Lung (tissue), 12 donors: ENCODE measurements around the gene JPH3. TPM values are rescaled to one million over a fixed set of nuclear protein-coding genes. Genes with fewer than 3 reads are reported as not detected.
"Not testable (repeated sequence)": the region's sequence is repeated elsewhere in the genome, so short reads cannot be mapped to it uniquely, and the experiment has no call there.

ENCODE experiments used
- ATAC-seq: fragments of 200-7000 bp; cut with Tn5 transposase; one replicate; pipeline ENCODE4 v1.9.1; 2020; ENCODE audit warnings: moderate number of reproducible peaks; ENCODE audit not compliant: insufficient read depth, low FRiP score
- DNase-seq, 3 donors: peaks; one replicate each; pipeline ENCODE4 v3.0.0-alpha.2; 2013 to 2017
- H3K27ac ChIP-seq, 2 donors: one replicate each; pipeline ENCODE4 v1.5.1; 2013; ENCODE audit warnings: mild to moderate bottlenecking in 2 of 2, moderate library complexity in 2 of 2, control low read depth in 1 of 2, inconsistent platforms in 1 of 2, low read depth in 1 of 2, low read length in 1 of 2
- H3K27me3 ChIP-seq, 3 donors: one replicate each; pipeline ENCODE4 v1.5.1; 2013; ENCODE audit warnings: low read length in 2 of 3; ENCODE audit not compliant: control insufficient read depth in 3 of 3, insufficient read depth in 3 of 3
- H3K36me3 ChIP-seq, 4 donors: one replicate each; pipeline ENCODE4 v1.5.1; 2013; ENCODE audit warnings: low read length in 4 of 4, mild to moderate bottlenecking in 1 of 4, moderate library complexity in 1 of 4; ENCODE audit not compliant: control insufficient read depth in 4 of 4, insufficient read depth in 4 of 4
- H3K4me1 ChIP-seq, 5 donors: one replicate each; pipeline ENCODE4 v1.5.1; 2013; ENCODE audit warnings: low read length in 5 of 5, mild to moderate bottlenecking in 2 of 5, moderate library complexity in 1 of 5; ENCODE audit not compliant: control insufficient read depth in 5 of 5, insufficient read depth in 5 of 5
- H3K4me3 ChIP-seq: one replicate; pipeline ENCODE4 v1.5.1; 2013; ENCODE audit warnings: mild to moderate bottlenecking, control low read depth, moderate library complexity
- H3K9ac ChIP-seq, 2 donors: one replicate each; pipeline ENCODE4 v1.5.1; 2013; ENCODE audit warnings: low read length in 2 of 2, control low read depth in 1 of 2; ENCODE audit not compliant: insufficient read depth in 1 of 2
- H3K9me3 ChIP-seq, 4 donors: one replicate each; pipeline ENCODE4 v1.5.1; 2013; ENCODE audit warnings: low read length in 3 of 4, mild to moderate bottlenecking in 1 of 4, moderate library complexity in 1 of 4; ENCODE audit not compliant: control insufficient read depth in 4 of 4, insufficient read depth in 3 of 4
- WGBS, 2 donors: extraction: QIAGEN DNeasy Blood & Tissue Kit; methylation state at CpG; one replicate each; pipeline ENCODE4 v1.1.7; 2013; 5-methylcytosine and 5-hydroxymethylcytosine counted together
- polyA plus RNA-seq, 2 donors: library from polyadenylated mRNA; stranded (reverse); fragments of 200-250 nt; gene quantifications; one replicate each; pipeline ENCODE4 v1.2.1, GENCODE V29; 2013
- total RNA-seq, 2 donors: library from RNA; depleted of rRNA in 1 of 2; stranded (reverse); fragments of >200 nt in 1 of 2; gene quantifications; one replicate each; pipeline ENCODE4 v1.2.1, GENCODE V29; 2014 to 2021
- TF ChIP-seq, protein P1 (sequence below): IDR thresholded peaks from 2 replicates; pipeline ENCODE4 v1.5.1; 2012; ENCODE audit warnings: mild to moderate bottlenecking; ENCODE audit errors: control extremely low read depth, extremely low read depth
- donor health status: control.
- donor health status: control.
- donor health status: Bipolar disorder and iron deficiency.
- donor health status: healthy.
- donor health status: DM: yes; HTN: yes; CAD: no.

The JPH3 gene
- total and polyA plus RNA-seq, 4 donors, result 0.04 to 0.68 (median 0.13) TPM

DNA sequence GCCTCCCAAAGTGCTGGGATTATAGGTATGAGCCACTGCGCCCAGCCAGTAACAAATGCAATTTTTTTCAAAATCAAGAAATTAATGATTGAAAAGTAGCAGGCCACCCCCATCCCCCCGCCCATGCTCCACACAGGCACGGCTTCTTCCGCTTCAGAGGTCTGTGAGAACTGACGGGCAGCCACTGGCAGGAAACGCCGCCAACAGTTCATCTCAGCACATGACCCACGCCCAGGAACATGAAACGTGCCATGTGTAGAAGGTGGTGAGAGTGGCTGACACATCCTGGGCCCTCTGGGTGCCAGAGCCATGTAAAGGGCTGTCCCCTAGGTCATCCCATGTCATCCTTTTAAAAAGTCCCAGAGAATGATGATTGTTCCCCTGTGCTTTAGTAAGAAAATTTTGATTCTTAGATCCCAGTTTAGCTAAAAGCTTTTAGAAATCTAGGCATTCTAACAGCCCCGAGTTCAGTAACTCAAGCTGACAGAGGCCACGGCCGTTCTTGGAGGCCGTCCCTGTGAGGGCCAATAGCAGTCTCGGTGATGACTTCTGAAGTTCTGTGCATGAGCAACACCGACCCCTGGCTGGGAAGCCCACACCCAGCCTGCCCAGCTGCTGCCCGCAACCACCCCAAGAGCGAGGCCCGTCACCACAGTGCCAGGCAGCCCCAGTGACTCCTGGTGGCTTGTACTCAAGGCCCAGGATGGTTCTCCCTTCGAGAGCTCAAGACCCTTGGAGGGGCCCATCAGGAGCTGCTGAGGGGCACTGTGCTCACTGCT, 111.3 kb downstream of the JPH3 start:
- Histone ChIP-seq H3K4me1 (no peaks in the 10 kb centered on the region), H3K27ac (no peak overlapping the region), H3K9ac (no peak overlapping the region), H3K4me3 (no peak overlapping the region), H3K9me3 (peaks cover 0 to 3% (median 0%) of the 10 kb centered on the region in 4 donors), H3K36me3 (peaks cover 4 to 50% (median 7%) of the 10 kb centered on the region in 4 donors), H3K27me3 (no peaks in the 10 kb centered on the region)
- DNase-seq, result no peak
- ATAC-seq, result no peak
- WGBS, 2 donors, result 71 to 86% methylated on average over 19 of the region's 19 CpGs
- TF ChIP-seq, protein P1, sequence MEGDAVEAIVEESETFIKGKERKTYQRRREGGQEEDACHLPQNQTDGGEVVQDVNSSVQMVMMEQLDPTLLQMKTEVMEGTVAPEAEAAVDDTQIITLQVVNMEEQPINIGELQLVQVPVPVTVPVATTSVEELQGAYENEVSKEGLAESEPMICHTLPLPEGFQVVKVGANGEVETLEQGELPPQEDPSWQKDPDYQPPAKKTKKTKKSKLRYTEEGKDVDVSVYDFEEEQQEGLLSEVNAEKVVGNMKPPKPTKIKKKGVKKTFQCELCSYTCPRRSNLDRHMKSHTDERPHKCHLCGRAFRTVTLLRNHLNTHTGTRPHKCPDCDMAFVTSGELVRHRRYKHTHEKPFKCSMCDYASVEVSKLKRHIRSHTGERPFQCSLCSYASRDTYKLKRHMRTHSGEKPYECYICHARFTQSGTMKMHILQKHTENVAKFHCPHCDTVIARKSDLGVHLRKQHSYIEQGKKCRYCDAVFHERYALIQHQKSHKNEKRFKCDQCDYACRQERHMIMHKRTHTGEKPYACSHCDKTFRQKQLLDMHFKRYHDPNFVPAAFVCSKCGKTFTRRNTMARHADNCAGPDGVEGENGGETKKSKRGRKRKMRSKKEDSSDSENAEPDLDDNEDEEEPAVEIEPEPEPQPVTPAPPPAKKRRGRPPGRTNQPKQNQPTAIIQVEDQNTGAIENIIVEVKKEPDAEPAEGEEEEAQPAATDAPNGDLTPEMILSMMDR, result no peak

DNA sequence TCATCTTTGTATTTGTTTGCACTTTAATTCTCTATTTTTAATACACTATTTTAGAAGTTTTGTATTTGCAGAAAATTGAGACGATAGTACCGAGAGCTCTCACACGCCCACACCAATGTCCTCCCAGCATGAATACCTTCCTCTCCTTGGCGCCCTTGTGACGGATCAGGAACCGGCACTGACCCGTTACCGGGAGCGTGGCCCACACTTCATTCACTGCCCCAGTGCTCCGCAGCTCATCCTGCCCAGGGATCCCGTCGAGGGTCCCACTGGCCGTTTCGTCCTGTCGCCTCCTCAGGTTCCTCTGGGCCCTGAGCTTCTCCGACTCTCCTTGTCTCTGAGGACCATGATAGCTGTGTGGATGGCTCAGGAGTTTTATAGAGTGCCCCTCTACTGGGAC, 112.9 kb downstream of the JPH3 start:
- Histone ChIP-seq H3K9ac (no peak overlapping the region), H3K4me3 (no peak overlapping the region), H3K27me3 (no peaks in the 10 kb centered on the region), H3K9me3 (no peaks in the 10 kb centered on the region), H3K4me1 (no peaks in the 10 kb centered on the region), H3K27ac (no peak overlapping the region), H3K36me3 (peaks cover 0 to 43% (median 6%) of the 10 kb centered on the region in 4 donors)
- 97% methylated on average over 16 of the region's 16 CpGs for WGBS, 2 donors
- TF ChIP-seq, protein P1, result no peak
- ATAC-seq (no peak), DNase-seq (no peak)

DNA sequence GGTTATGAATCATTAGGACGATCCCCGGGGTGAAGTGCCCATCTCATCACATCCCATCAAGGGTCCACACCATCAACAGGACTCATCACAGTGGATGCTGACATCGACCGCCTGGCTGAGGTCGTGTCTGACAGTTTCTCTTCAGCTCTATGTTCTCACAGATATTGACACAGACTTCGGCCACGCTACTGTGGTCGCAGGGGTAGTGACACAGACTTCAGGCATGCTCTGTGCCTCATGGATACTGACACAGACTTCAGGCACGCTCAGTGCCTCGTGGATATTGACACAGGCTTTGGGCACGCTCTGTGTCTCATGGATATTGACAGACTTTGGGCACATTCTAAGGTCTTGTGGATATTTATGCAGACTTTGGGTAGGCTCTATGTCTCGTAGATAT, 113.3 kb downstream of the JPH3 start:
- peaks cover 0 to 42% (median 6%) of the 10 kb centered on the region in 4 donors for H3K36me3 ChIP-seq
- DNase-seq, result no peak
- no peaks in the 10 kb centered on the region for H3K4me1 ChIP-seq
- H3K4me3 ChIP-seq, result no peak overlapping the region
- TF ChIP-seq, protein P1, result no peak
- 96 to 99% methylated on average over 12 of the region's 12 CpGs for WGBS, 2 donors
- no peak overlapping the region for H3K27ac ChIP-seq
- H3K9me3 ChIP-seq, result no peaks in the 10 kb centered on the region
- ATAC-seq, result no peak
- H3K27me3 ChIP-seq, result no peaks in the 10 kb centered on the region
- H3K9ac ChIP-seq, result no peak overlapping the region

DNA sequence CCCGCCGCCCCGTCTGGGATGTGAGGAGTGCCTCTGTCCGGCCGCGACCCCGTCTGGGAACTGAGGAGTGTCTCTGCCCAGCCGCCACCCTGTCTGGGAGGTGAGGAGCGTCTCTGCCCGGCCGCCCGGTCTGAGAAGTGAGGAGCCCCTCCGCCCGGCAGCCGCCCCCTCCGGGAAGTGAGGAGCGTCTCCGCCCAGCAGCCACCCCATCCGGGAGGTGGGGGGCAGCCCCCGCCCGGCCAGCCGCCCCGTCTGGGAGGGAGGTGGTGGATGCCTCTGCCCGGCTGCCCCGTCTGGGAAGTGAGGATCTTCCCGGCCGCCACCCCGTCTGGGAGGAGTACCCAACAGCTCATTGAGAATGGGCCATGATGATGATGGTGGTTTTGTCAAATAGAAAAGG, 116.5 kb downstream of the JPH3 start:
- H3K27ac ChIP-seq, DNase-seq, ATAC-seq, H3K9me3 ChIP-seq, H3K4me3 ChIP-seq, H3K9ac ChIP-seq, H3K27me3 ChIP-seq: not testable (repeated sequence)
- peaks cover 0 to 43% (median 4%) of the 10 kb centered on the region in 4 donors for H3K36me3 ChIP-seq
- peaks cover 0 to 12% (median 5%) of the 10 kb centered on the region in 5 donors for H3K4me1 ChIP-seq
- 98% methylated on average over 28 of the region's 28 CpGs for WGBS, 2 donors
